Endodermal cell (in vitro differentiated cells): ENCODE results near the gene GFOD1. TPM values are rescaled to one million over a fixed set of nuclear protein-coding genes. Genes with fewer than 3 reads are reported as not detected.

ENCODE experiments used
- DNase-seq: peaks from one replicate; pipeline ENCODE4 v3.0.0-alpha.2; 2017
- H3K27ac ChIP-seq: 2 replicates; pipeline ENCODE4 v1.5.1; 2013; ENCODE audit warnings: mild to moderate bottlenecking, low read depth, low read length, moderate library complexity
- H3K27me3 ChIP-seq: 2 replicates; pipeline ENCODE4 v1.6.1; 2013; ENCODE audit warnings: mild to moderate bottlenecking, low read length, moderate library complexity; ENCODE audit not compliant: insufficient read depth, control insufficient read depth, poor library complexity, severe bottlenecking
- H3K36me3 ChIP-seq: 2 replicates; pipeline ENCODE4 v1.7.0; 2013; ENCODE audit warnings: mild to moderate bottlenecking, low read length, moderate library complexity; ENCODE audit not compliant: control insufficient read depth, insufficient read depth
- H3K4me1 ChIP-seq: one replicate; pipeline ENCODE4 v1.7.0; 2013; ENCODE audit warnings: low read length; ENCODE audit not compliant: control insufficient read depth, insufficient read depth
- H3K4me3 ChIP-seq: 2 replicates; pipeline ENCODE4 v1.5.1; 2013; ENCODE audit warnings: mild to moderate bottlenecking, low read length, moderate library complexity
- H3K9ac ChIP-seq: 2 replicates; pipeline ENCODE4 v1.6.1; 2013; ENCODE audit warnings: mild to moderate bottlenecking, low read length, moderate library complexity; ENCODE audit not compliant: poor library complexity, severe bottlenecking; ENCODE audit errors: extremely low read depth
- H3K9me3 ChIP-seq: 2 replicates; pipeline ENCODE4 v1.6.1; 2013; ENCODE audit warnings: mild to moderate bottlenecking, low read length, moderate library complexity; ENCODE audit not compliant: control insufficient read depth
- H3K27ac Mint-ChIP-seq: 2 replicates; pipeline ENCODE4 v1.8.0; 2020; ENCODE audit warnings: mixed read lengths
- H3K27me3 Mint-ChIP-seq: 2 replicates; pipeline ENCODE4 v1.8.0; 2021; ENCODE audit warnings: mild to moderate bottlenecking, mixed read lengths; ENCODE audit not compliant: insufficient read depth
- H3K36me3 Mint-ChIP-seq: 2 replicates; pipeline ENCODE4 v1.8.0; 2020; ENCODE audit warnings: low read depth, mixed read lengths
- H3K4me1 Mint-ChIP-seq: 2 replicates; pipeline ENCODE4 v1.8.0; 2020; ENCODE audit warnings: mixed read lengths
- H3K4me3 Mint-ChIP-seq: 2 replicates; pipeline ENCODE4 v1.8.0; 2020; ENCODE audit warnings: mild to moderate bottlenecking, moderate library complexity, mixed read lengths
- H3K9me3 Mint-ChIP-seq: 2 replicates; pipeline ENCODE4 v1.8.0; 2020; ENCODE audit warnings: mild to moderate bottlenecking, mixed read lengths
- CTCF ChIP-seq: fragments of 200-600 bp; sonication (generic); conservative IDR thresholded peaks from 2 replicates; pipeline ENCODE4 v1.5.0; 2021; ENCODE audit warnings: antibody characterized with exemption, mild to moderate bottlenecking
- WGBS, 2 experiments: methylation state at CpG; one replicate each; pipeline versions ENCODE4 v1.1.5 to v1.1.7; 2013; ENCODE audit warnings: missing lambda C conversion rate in 2 of 2, mixed read lengths in 1 of 2; ENCODE audit not compliant: insufficient coverage in 1 of 2, insufficient read length in 1 of 2; 5-methylcytosine and 5-hydroxymethylcytosine counted together
- total RNA-seq, 2 donors: library from RNA; stranded (reverse); fragmentation: NEBNext Ultra II Directional in 1 of 2; extraction: Animal tissue kit (Norgen Biotek cat#: 25700) in 1 of 2; gene quantifications; 2 replicates in 1 of 2; 3 replicates in 1 of 2; pipeline ENCODE4 v1.2.1, GENCODE V29; 2021

Gene GFOD1
- total RNA-seq, 2 donors from 2014 or later: 0.71 to 1.9 TPM

- Histone ChIP-seq H3K27ac (peak overlapping the region; percentile 85), H3K4me3 (no peak overlapping the region), H3K9ac (no peak overlapping the region), H3K9me3 (no peaks in the 10 kb centered on the region), H3K36me3 (no peaks in the 10 kb centered on the region), H3K27me3 (no peaks in the 10 kb centered on the region), H3K4me1 (peaks cover 12% of the 10 kb centered on the region)
- no peaks in the 10 kb centered on the region for H3K36me3 Mint-ChIP-seq
- TF ChIP-seq CTCF: no peak
- H3K27ac Mint-ChIP-seq: peak overlapping the region; percentile 98
- 94 to 100% methylated on average over 4 to 6 of the region's 6 CpGs for WGBS, 2 experiments
- H3K4me3 Mint-ChIP-seq: no peak overlapping the region
- H3K4me1 Mint-ChIP-seq: peaks cover 28% of the 10 kb centered on the region
- H3K9me3 Mint-ChIP-seq: no peaks in the 10 kb centered on the region
- DNase-seq: no peak
- H3K27me3 Mint-ChIP-seq: no peaks in the 10 kb centered on the region
Observed at GRCh38 chr6:13423252-13423651, 64.1 kb downstream of the GFOD1 start.

- H3K4me1 Mint-ChIP-seq: peaks cover 26% of the 10 kb centered on the region
- Histone ChIP-seq H3K27me3 (no peaks in the 10 kb centered on the region), H3K4me3 (no peak overlapping the region), H3K4me1 (peaks cover 12% of the 10 kb centered on the region), H3K9ac (no peak overlapping the region), H3K9me3 (no peaks in the 10 kb centered on the region), H3K27ac (peak overlapping the region; percentile 85), H3K36me3 (no peaks in the 10 kb centered on the region)
- no peaks in the 10 kb centered on the region for H3K9me3 Mint-ChIP-seq
- no peaks in the 10 kb centered on the region for H3K27me3 Mint-ChIP-seq
- peak; percentile 91 for DNase-seq
- no peak overlapping the region for H3K4me3 Mint-ChIP-seq
- peak overlapping the region; percentile 98 for H3K27ac Mint-ChIP-seq
- 22 to 40% methylated on average over 2 to 5 of the region's 5 CpGs for WGBS, 2 experiments
- no peaks in the 10 kb centered on the region for H3K36me3 Mint-ChIP-seq
- no peak for TF ChIP-seq CTCF
Observed at GRCh38 chr6:13422681-13423221, 64.6 kb downstream of the GFOD1 start.

GRCh38 chr6:13421425-13422059 lies 65.9 kb downstream of the GFOD1 start:
- H3K9me3 ChIP-seq: no peaks in the 10 kb centered on the region
- H3K4me3 ChIP-seq: no peak overlapping the region
- Mint-ChIP-seq H3K27ac (peak overlapping the region; percentile 98), H3K36me3 (no peaks in the 10 kb centered on the region), H3K9me3 (no peaks in the 10 kb centered on the region), H3K4me1 (peaks cover 27% of the 10 kb centered on the region), H3K4me3 (no peak overlapping the region), H3K27me3 (peaks cover 2% of the 10 kb centered on the region)
- H3K27me3 ChIP-seq: no peaks in the 10 kb centered on the region
- peaks cover 12% of the 10 kb centered on the region for H3K4me1 ChIP-seq
- TF ChIP-seq CTCF: no peak
- no peak overlapping the region for H3K9ac ChIP-seq
- no peaks in the 10 kb centered on the region for H3K36me3 ChIP-seq
- DNase-seq: no peak
- H3K27ac ChIP-seq: peak overlapping the region; percentile 85
- WGBS, 2 experiments: 68 to 72% methylated on average over 4 to 10 of the region's 10 CpGs
